ENCODE data around the gene KATNB1.
A peak's percentile ranks its signal among the peaks of the same experiment; 100 is the strongest.
"Not testable (repeated sequence)": the region's sequence is repeated elsewhere in the genome, so short reads cannot be mapped to it uniquely, and the experiment has no call there.

Gene KATNB1

DNA sequence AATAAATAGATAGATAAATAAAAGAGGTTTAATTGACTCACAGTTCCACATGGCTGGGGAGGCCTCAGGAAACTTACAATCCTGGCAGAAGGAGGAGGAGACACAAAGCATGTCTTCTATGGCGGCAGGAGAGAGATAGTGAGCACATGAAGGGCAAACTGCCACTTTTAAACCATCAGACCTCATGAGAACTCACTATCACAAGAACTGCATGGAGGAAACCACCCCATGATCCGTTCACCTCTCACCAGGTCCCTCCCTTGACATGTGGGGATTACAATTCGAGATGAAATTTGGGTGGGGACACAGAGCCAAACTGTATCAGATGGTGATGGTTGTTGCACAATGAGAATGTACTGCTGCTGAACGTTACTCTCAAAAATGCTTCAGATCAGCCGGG is 44.3 kb downstream of the KATNB1 start:
- DNase-seq: peak; percentile 61

DNA sequence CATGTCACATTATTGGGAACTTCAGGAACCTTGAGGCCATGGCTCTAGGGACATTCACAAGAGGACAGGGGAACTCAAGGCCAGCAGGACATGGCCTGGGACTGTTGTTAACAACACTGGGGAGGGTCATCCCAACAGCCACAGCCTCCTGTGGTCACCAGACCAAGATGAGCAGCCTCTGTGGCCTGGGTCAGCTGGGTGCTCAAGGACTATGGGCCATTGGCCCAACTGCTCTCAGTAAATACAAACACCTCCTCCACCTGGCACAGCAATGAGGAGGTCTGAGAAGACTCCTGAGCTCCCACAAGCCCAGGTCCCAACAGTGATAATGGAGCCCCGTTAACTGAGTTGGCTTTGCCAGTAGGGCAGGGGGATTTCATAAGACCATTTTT is 45.8 kb downstream of the KATNB1 start:
- no peak for DNase-seq

DNA sequence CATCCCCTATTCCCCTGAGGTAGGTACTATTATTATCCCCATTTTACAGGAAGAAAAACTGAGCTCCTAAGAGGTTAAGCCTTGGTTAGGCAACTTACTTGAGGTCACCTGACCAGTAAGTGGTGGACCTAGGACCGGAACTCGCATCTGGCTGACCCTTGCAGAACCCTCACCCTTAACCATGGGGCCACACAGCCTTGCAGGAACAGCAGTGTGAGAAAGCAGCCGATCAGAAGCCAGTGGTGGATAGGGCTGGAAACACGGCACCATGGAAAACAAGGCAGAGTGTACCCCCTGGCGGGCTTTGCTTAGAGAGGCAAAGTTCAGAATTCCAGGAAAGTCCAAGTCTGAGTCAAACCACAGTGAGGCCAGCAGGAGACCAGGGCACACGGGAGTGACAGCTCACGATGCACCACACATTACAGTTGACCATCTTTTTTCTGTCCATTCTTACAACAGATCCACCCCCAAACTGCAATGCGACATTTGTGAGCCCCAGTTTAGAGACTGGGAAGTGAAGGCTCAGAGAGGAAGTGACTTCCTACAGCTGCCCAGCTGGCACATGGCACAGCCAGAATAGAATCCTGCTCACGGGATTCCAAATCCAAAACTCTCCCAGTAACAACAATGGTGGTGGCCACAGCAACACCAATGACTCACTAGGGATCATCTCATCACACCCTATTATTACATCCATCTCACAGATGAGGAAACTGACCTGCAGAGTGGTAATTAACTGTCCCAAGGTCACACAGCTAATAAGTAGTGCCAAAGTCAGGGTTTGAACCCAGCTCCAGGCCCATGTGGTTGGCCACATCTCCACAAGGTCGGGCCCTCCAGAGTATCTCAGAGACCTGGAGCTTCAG is 46.4 kb downstream of the KATNB1 start:
- no peak for DNase-seq

DNA sequence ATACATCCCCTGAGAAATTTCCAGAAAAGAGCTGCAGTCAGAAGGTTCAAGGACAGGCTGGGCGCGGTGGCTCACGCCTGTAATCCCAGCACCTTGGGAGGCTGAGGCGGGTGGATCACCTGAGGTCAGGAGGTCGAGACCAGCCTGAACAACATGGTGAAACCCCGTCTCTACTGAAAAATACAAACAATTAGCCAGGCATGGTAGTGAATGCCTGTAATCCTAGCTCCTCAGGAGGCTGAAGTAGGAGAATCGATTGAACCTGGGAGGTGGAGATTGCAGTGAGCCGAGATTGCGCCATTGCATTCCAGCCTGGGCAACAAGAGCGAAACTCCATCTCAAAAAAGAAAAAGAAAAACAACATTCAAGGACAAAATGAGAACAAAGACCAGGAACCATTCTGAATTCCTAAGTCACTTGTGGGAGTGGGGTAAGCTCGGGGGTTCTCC is 47.1 kb downstream of the KATNB1 start:
- DNase-seq: not testable (repeated sequence)

DNA sequence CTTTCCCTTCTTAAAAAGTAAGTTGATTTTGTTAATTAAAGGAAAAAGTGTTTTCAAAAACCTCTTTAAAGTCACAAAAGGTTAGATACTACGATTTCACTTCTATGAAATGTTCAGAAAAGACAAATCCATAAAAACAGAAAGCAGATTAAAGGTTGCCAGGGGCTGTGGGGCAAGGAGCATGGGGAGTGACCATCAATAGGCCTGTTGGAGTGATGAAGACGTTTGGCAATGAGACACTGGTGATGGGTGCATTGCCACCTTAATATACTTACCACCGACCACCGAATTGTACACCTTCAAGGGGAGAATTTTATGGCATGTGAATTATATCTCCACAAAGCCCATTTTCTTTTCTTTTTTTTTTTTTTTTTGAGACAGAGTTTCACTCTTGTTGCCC is 47.5 kb downstream of the KATNB1 start:
- no peak for DNase-seq

DNA sequence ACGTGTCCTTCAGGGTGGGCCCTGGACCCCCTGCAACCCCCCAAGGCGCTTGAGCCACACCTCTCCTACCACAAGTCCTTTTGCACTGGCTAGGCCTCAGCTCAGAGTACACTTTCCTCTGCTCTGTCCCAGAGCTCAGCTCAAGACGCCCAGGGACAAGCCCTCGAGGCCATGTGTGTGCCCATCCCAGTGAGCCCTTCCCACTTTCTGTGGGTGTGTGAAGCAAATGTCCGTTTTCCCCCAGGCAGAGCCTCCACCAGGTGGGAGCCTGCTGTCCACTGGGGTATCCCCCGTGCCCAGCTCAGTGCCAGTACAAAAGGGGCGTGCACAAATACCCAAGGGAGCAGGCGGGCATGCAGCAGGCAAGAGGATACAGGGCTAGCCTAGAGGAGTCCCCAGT is 48.3 kb downstream of the KATNB1 start:
- DNase-seq: no peak

- DNase-seq: no peak
Measured at GRCh38 chr16:57784334-57784733, 48.8 kb downstream of the KATNB1 start.

GRCh38 chr16:57785385-57785784 is 49.8 kb downstream of the KATNB1 start:
- no peak for DNase-seq

- DNase-seq: no peak
Measured at GRCh38 chr16:57785924-57786323, 50.4 kb downstream of the KATNB1 start.

DNA sequence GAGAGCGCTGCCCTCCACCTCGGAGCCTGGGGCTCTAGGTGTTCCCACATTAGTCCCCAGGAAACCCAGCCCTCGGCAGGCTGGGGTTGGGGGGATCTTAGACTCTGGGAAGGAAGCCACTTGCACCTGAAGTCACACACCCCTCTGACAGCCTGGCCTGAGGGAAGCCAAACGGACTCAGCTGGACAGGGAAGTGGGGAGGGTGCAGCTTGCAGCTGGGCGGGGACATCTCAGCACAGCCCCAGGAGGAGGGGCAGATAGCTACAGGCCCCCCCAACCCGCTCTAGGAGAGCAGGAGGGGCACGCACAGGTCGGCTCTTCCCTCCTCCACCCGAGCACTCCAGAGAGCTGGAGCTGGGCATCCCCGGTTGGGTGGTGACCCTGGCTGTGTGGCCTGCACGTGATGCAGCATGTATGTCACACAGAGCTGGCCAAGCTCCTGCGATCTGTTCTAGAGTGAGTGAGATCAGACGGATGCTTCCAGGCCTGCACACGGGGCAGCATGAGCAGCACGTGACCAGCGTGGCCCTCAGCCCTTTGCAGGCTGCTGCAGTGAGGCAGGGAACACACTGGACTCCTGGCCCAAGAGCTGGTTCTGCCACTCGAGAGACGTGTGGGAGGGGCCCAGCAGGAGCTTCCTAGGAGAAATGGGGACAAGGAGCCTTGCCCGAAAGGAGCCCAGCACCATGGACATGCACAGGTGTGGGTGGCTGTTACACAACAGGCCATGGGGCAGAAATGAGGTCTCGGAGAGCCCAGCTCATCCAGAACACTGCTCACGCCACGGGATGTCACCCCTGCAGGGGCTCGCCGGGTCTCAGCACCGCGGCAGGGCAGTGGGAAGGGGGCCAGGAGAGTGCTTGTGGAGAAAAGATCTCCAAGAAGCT is 51.3 kb downstream of the KATNB1 start:
- no peak for DNase-seq

- DNase-seq: no peak
Measured at GRCh38 chr16:57787519-57787905, 51.9 kb downstream of the KATNB1 start.

DNA sequence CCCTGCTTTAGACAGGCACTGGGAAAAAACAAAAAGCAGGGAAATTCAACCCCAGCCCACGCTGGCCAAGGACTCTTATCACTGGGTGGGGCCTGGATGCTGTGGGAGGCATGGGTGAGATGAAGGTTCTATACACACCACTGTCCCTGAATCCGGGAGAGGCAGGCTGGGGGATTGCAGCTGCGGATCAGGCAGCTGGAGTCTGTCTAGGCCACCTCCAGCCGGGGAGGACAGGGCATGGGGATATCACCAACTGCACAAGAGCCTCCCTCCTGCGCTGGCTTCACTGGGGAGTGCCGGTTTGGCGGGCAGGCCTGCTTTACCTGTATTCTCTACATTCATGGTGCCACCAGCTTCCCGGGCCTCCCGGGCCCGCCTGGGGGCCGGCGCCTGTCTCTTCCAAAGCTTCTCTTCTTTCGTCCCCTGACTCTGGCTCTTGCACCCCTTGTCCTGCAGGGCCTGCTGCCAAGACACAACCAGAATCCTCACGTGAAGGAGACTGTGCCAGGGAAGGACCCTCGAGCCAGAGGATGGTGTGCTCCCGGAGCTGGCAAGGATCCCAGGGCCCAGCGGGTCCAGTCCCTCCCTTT is 52.8 kb downstream of the KATNB1 start:
- DNase-seq: no peak

- no peak for DNase-seq
Measured at GRCh38 chr16:57788951-57789350, 53.4 kb downstream of the KATNB1 start.

- peak; percentile 34 for DNase-seq
Measured at GRCh38 chr16:57791195-57791892, 55.8 kb downstream of the KATNB1 start.

DNA sequence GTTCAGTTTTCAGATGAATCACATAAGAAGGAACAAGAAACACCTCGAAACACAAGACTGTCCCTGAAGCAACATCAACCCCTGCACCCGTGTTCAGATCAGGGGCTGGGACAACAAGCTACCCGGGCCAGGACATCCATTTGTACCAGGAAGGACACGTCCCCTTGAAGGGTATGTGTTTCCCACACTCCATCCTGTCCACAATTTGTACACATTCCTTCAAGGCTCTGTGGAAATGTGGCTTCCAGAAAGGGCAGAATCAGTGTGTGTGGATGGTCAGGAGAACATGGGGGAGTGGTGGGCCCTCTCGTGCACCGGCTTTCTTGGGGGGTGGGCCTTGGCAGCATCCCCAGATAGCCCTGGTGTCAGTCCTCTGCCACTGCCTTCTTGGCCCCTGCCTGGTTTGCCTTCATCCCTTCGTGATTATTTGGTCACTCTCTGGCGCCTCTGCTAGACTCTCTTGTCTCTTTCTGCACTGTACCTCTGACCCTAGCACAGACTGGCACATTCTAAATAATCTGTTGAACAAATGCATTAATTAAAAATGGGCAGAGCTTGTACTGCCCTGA is 56.4 kb downstream of the KATNB1 start:
- no peak for DNase-seq

- DNase-seq: no peak
Measured at GRCh38 chr16:57794849-57795430, 59.4 kb downstream of the KATNB1 start.

DNA sequence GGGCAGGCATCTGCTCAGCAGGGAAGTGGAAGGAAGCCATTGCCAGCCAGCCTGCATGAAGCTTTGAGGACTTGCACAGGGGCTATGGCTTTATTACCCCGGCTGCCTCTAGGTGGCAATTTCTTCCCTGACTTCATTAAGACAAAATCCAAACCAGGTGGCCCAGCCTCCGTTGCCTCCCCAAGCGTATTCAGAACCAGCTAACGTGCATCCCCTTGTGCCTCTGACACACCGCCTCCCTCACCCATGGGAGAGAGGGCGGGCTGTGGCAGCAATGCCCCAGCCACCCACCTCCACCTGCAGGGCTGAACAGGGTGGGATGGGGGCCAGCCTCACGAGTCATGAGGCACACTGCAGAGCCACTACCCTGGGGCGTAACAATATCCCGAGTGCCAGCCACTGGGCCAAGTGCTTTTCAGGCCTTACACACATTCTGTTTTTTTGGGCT is 59.9 kb downstream of the KATNB1 start:
- DNase-seq: peak; percentile 77

DNA sequence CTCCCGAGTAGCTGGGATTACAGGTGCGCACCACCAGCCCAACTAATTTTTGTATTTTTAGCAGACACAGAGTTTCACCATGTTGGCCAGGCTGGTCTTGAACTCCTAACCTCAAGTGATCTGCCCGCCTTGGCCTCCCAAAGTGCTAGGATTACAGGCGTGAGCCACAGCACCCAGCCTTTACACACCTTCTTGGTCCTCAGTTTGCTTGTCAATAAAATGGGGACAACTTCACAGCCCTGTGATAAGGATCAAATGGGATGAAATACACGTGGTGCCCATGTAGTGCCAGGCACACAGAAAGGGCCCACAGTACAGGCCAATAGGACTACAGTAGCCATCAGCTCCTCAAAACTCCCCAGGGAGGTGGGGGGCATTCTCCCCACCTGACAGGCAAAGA is 60.4 kb downstream of the KATNB1 start:
- DNase-seq: not testable (repeated sequence)

- no peak for DNase-seq
Measured at GRCh38 chr16:57797216-57797525, 61.6 kb downstream of the KATNB1 start.

DNA sequence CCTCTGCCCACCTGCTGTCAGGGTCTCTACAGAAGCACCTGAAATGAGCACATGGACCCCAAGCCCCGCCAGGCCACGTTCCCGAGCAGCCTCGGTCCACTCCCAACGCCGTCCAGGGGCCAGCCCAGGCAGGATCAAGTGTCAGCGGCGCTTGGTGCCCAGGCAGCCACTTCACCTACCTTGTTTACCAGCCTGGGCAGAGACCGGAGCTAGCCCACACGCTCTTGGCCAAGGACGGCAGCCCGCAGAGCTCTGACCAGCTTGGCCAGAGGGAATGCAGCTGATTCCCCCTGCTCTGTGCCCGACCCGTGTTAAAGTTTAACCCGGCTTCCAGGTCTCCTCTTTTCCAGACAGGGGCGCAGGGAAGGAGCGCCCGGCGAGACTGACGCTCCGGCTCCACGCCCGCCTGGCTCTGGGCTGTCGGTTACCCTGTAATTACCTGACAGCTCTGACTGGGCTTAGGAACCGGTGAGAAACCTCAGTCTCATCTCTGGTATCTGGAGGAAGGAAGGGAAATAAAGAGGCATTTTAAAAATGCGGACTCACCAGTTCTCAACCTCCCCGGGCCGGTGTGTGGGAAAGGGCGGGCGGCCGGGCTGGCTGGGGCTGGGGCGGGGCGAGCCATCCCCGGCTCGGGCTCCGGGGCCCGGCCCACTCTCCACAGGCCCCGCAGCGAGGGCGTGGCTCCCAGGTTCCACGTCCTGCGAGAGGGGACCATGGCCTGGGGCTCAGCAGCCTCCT is 62.1 kb downstream of the KATNB1 start:
- DNase-seq: no peak

GRCh38 chr16:57798267-57798810 is 62.8 kb downstream of the KATNB1 start:
- no peak for DNase-seq

All from hematopoietic multipotent progenitor cell treated with erythropoietin and hydrocortisone succinate and interleukin-3 and kit ligand, for 6 days (in vitro differentiated cells).